SK-N-SH treated with all-trans-retinoic acid at 6 μM for 48 hours (cell line): ENCODE results near the gene ADK.

Experiments
- ATAC-seq: fragments of 200-7000 bp; cut with Tn5 transposase; 3 replicates; pipeline ENCODE4 v1.9.1; 2020; ENCODE audit warnings: mild to moderate bottlenecking, moderate library complexity
- ARNTL ChIP-seq: fragments of 450-650 bp; formaldehyde crosslinking; IDR thresholded peaks from 2 replicates; pipeline ENCODE4 v1.5.0; 2020; ENCODE audit warnings: low read depth, mild to moderate bottlenecking, moderate library complexity, borderline replicate concordance
- BACH2 ChIP-seq: fragments of 250-450 bp; sonication (Bioruptor Pico); IDR thresholded peaks from 2 replicates; pipeline ENCODE4 v1.9.0; 2021; ENCODE audit warnings: mild to moderate bottlenecking, borderline replicate concordance
- CSDC2 ChIP-seq: fragments of 250-450 bp; sonication (Bioruptor Pico); IDR thresholded peaks from 2 replicates; pipeline ENCODE4 v1.5.0; 2020; ENCODE audit warnings: mild to moderate bottlenecking, moderate library complexity
- ESRRG ChIP-seq: fragments of 250-450 bp; sonication (Bioruptor Pico); IDR thresholded peaks from 2 replicates; pipeline ENCODE4 v1.6.1; 2021; ENCODE audit warnings: mild to moderate bottlenecking
- GLIS3 ChIP-seq: fragments of 250-450 bp; sonication (Bioruptor Pico); IDR thresholded peaks from 2 replicates; pipeline ENCODE4 v1.5.0; 2020; ENCODE audit warnings: mild to moderate bottlenecking, moderate library complexity
- ISL1 ChIP-seq: fragments of 250-450 bp; sonication (Bioruptor Pico); IDR thresholded peaks from 2 replicates; pipeline ENCODE4 v2.1.2; 2022; ENCODE audit warnings: mild to moderate bottlenecking, moderate library complexity
- OSR1 ChIP-seq: fragments of 250-450 bp; sonication (Bioruptor Pico); IDR thresholded peaks from 2 replicates; pipeline ENCODE4 v1.8.0; 2022; ENCODE audit warnings: moderate library complexity, mild to moderate bottlenecking, inconsistent platforms
- PPARA ChIP-seq: fragments of 250-450 bp; sonication (Bioruptor Pico); IDR thresholded peaks from 2 replicates; pipeline ENCODE4 v1.5.0; 2020; ENCODE audit warnings: mild to moderate bottlenecking, borderline replicate concordance
- RARB ChIP-seq: fragments of 250-450 bp; sonication (Bioruptor Pico); IDR thresholded peaks from 2 replicates; pipeline ENCODE4 v1.8.0; 2021; ENCODE audit warnings: mild to moderate bottlenecking, moderate library complexity
- SNAI2 ChIP-seq: fragments of 250-450 bp; sonication (Bioruptor Pico); IDR thresholded peaks from 2 replicates; pipeline ENCODE4 v1.5.0; 2020; ENCODE audit warnings: mild to moderate bottlenecking, moderate library complexity
- TCF4 ChIP-seq: fragments of 250-450 bp; sonication (Bioruptor Pico); IDR thresholded peaks from 2 replicates; pipeline ENCODE4 v1.8.0; 2021; ENCODE audit warnings: mild to moderate bottlenecking, moderate library complexity, borderline replicate concordance
- ZC3H10 ChIP-seq: fragments of 250-450 bp; sonication (Bioruptor Pico); IDR thresholded peaks from 2 replicates; pipeline ENCODE4 v1.5.1; 2021; ENCODE audit warnings: mild to moderate bottlenecking, moderate library complexity
- ZFP3 ChIP-seq: fragments of 250-450 bp; sonication (Bioruptor Pico); IDR thresholded peaks from 2 replicates; pipeline ENCODE4 v1.5.0; 2020; ENCODE audit warnings: mild to moderate bottlenecking, moderate library complexity
- ZFP30 ChIP-seq: fragments of 450-650 bp; formaldehyde crosslinking; IDR thresholded peaks from 2 replicates; pipeline ENCODE4 v1.5.0; 2022; ENCODE audit warnings: mild to moderate bottlenecking, moderate library complexity
- ZNF565 ChIP-seq: fragments of 450-650 bp; formaldehyde crosslinking; conservative IDR thresholded peaks from 2 replicates; pipeline ENCODE4 v1.5.0; 2020; ENCODE audit warnings: low read depth, mild to moderate bottlenecking, moderate library complexity
- ZNF70 ChIP-seq: fragments of 450-650 bp; formaldehyde crosslinking; IDR thresholded peaks from 2 replicates; pipeline ENCODE4 v1.5.0; 2020; ENCODE audit warnings: mild to moderate bottlenecking, moderate library complexity
- ZNF8 ChIP-seq: fragments of 450-650 bp; formaldehyde crosslinking; IDR thresholded peaks from 2 replicates; pipeline ENCODE4 v1.5.0; 2020; ENCODE audit warnings: mild to moderate bottlenecking, moderate library complexity
- TF ChIP-seq, protein P1 (sequence below): fragments of 250-450 bp; sonication (Bioruptor Pico); IDR thresholded peaks from 2 replicates; pipeline ENCODE4 v1.5.0; 2020; ENCODE audit warnings: mild to moderate bottlenecking, moderate library complexity
- TF ChIP-seq, protein P2 (sequence below): fragments of 250-450 bp; sonication (Bioruptor Pico); IDR thresholded peaks from 2 replicates; pipeline ENCODE4 v1.5.1; 2021; ENCODE audit warnings: mild to moderate bottlenecking, moderate library complexity
- TF ChIP-seq, protein P3 (sequence below): fragments of 250-450 bp; sonication (Bioruptor Pico); IDR thresholded peaks from 2 replicates; pipeline ENCODE4 v1.8.0; 2021; ENCODE audit warnings: low read depth, mild to moderate bottlenecking, moderate library complexity, borderline replicate concordance
- TF ChIP-seq, protein P4 (sequence below): fragments of 250-450 bp; sonication (Bioruptor Pico); IDR thresholded peaks from 2 replicates; pipeline ENCODE4 v1.8.0; 2020; ENCODE audit warnings: mild to moderate bottlenecking, moderate library complexity, borderline replicate concordance

The ADK gene

DNA sequence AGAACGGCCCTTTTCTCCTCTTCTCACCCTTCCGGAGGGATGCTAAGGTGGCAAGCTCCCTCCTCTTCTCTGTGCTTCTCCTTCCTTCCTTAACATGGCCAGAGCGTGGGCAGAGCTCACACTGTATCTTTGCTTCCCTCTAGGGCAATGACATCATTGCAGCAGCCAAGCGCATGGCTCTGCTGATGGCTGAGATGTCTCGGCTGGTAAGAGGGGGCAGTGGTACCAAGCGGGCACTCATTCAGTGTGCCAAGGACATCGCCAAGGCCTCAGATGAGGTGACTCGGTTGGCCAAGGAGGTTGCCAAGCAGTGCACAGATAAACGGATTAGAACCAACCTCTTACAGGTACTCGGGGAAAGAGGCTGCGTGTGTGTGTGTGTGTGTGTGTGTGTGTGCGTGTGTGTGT lies 37.0 kb upstream of the ADK start:
- ATAC-seq = peak; percentile 5; the same call in 2 of the 3 replicates
- TF ChIP-seq PPARA (CRISPR knock-in tag) (0 out of 2 replicates have a peak, but pooled peaks have one; percentile 40), ARNTL (no peak), OSR1 (CRISPR knock-in tag) (no peak), RARB (no peak), GLIS3 (CRISPR knock-in tag) (no peak), ESRRG (no peak), ZNF565 (CRISPR knock-in tag) (no peak), ZNF70 (CRISPR knock-in tag) (peak; percentile 99), ISL1 (no peak), ZFP3 (CRISPR knock-in tag) (no peak), SNAI2 (CRISPR knock-in tag) (no peak), ZFP30 (CRISPR knock-in tag) (no peak), ZC3H10 (CRISPR knock-in tag) (no peak), BACH2 (CRISPR knock-in tag) (no peak), ZNF8 (CRISPR knock-in tag) (no peak)
- TF ChIP-seq, protein P1, sequence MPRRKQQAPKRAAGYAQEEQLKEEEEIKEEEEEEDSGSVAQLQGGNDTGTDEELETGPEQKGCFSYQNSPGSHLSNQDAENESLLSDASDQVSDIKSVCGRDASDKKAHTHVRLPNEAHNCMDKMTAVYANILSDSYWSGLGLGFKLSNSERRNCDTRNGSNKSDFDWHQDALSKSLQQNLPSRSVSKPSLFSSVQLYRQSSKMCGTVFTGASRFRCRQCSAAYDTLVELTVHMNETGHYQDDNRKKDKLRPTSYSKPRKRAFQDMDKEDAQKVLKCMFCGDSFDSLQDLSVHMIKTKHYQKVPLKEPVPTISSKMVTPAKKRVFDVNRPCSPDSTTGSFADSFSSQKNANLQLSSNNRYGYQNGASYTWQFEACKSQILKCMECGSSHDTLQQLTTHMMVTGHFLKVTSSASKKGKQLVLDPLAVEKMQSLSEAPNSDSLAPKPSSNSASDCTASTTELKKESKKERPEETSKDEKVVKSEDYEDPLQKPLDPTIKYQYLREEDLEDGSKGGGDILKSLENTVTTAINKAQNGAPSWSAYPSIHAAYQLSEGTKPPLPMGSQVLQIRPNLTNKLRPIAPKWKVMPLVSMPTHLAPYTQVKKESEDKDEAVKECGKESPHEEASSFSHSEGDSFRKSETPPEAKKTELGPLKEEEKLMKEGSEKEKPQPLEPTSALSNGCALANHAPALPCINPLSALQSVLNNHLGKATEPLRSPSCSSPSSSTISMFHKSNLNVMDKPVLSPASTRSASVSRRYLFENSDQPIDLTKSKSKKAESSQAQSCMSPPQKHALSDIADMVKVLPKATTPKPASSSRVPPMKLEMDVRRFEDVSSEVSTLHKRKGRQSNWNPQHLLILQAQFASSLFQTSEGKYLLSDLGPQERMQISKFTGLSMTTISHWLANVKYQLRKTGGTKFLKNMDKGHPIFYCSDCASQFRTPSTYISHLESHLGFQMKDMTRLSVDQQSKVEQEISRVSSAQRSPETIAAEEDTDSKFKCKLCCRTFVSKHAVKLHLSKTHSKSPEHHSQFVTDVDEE = peak; percentile 54; the same call in 1 of the 2 replicates
- TF ChIP-seq, protein P2, sequence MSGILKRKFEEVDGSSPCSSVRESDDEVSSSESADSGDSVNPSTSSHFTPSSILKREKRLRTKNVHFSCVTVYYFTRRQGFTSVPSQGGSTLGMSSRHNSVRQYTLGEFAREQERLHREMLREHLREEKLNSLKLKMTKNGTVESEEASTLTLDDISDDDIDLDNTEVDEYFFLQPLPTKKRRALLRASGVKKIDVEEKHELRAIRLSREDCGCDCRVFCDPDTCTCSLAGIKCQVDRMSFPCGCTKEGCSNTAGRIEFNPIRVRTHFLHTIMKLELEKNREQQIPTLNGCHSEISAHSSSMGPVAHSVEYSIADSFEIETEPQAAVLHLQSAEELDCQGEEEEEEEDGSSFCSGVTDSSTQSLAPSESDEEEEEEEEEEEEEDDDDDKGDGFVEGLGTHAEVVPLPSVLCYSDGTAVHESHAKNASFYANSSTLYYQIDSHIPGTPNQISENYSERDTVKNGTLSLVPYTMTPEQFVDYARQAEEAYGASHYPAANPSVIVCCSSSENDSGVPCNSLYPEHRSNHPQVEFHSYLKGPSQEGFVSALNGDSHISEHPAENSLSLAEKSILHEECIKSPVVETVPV (CRISPR knock-in tag) = no peak
- TF ChIP-seq, protein P3, sequence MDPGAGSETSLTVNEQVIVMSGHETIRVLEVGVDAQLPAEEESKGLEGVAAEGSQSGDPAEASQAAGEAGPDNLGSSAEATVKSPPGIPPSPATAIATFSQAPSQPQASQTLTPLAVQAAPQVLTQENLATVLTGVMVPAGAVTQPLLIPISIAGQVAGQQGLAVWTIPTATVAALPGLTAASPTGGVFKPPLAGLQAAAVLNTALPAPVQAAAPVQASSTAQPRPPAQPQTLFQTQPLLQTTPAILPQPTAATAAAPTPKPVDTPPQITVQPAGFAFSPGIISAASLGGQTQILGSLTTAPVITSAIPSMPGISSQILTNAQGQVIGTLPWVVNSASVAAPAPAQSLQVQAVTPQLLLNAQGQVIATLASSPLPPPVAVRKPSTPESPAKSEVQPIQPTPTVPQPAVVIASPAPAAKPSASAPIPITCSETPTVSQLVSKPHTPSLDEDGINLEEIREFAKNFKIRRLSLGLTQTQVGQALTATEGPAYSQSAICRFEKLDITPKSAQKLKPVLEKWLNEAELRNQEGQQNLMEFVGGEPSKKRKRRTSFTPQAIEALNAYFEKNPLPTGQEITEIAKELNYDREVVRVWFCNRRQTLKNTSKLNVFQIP (CRISPR knock-in tag) = no peak
- TF ChIP-seq, protein P4, sequence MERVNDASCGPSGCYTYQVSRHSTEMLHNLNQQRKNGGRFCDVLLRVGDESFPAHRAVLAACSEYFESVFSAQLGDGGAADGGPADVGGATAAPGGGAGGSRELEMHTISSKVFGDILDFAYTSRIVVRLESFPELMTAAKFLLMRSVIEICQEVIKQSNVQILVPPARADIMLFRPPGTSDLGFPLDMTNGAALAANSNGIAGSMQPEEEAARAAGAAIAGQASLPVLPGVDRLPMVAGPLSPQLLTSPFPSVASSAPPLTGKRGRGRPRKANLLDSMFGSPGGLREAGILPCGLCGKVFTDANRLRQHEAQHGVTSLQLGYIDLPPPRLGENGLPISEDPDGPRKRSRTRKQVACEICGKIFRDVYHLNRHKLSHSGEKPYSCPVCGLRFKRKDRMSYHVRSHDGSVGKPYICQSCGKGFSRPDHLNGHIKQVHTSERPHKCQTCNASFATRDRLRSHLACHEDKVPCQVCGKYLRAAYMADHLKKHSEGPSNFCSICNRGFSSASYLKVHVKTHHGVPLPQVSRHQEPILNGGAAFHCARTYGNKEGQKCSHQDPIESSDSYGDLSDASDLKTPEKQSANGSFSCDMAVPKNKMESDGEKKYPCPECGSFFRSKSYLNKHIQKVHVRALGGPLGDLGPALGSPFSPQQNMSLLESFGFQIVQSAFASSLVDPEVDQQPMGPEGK (CRISPR knock-in tag) = no peak

DNA sequence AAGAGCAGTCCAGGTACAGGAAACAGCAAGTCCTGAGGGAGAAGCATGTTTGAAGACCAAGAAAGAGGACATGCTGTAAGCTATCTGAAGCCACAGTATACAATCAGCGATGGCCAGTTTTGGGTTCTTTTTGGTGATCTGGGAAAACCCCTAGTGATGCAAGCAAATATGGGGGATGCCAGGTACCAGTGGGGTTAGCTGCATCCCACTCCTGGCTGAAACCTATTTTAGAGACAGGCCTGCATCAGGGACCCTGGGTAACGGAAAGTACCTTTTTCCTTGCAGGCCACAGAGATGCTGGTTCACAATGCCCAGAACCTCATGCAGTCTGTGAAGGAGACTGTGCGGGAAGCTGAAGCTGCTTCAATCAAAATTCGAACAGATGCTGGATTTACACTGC lies 33.3 kb upstream of the ADK start:
- no peak; the same call in 2 of the 3 replicates for ATAC-seq
- TF ChIP-seq PPARA (CRISPR knock-in tag) = no peak
- TF ChIP-seq RARB = no peak
- no peak for TF ChIP-seq ZNF70 (CRISPR knock-in tag)
- TF ChIP-seq OSR1 (CRISPR knock-in tag) = no peak
- no peak for TF ChIP-seq ESRRG
- TF ChIP-seq ZC3H10 (CRISPR knock-in tag) = no peak
- no peak for TF ChIP-seq CSDC2
- no peak for TF ChIP-seq TCF4 (CRISPR knock-in tag)
- TF ChIP-seq, protein P3 (CRISPR knock-in tag) = no peak
- TF ChIP-seq, protein P4 (CRISPR knock-in tag) = no peak
- no peak for TF ChIP-seq ZNF8 (CRISPR knock-in tag)
